CMK (cell line): ENCODE measurements around the gene MRPS26.
A peak's percentile ranks its signal among the peaks of the same experiment; 100 is the strongest.
"Not testable (repeated sequence)": the region's sequence is repeated elsewhere in the genome, so short reads cannot be mapped to it uniquely, and the experiment has no call there.

Experiments
- DNase-seq: peaks from one replicate; pipeline ENCODE4 v3.0.0-alpha.2; 2010; ENCODE audit warnings: low read depth

MRPS26 gene

GRCh38 chr20:3074812-3075211, 29.0 kb downstream of the MRPS26 start:
- DNase-seq, result no peak

- DNase-seq, result not testable (repeated sequence)
Measured at GRCh38 chr20:3075315-3075714, 29.5 kb downstream of the MRPS26 start.

GRCh38 chr20:3077618-3078134, 31.8 kb downstream of the MRPS26 start:
- peak; percentile 98 for DNase-seq

- DNase-seq, result no peak
Measured at GRCh38 chr20:3080939-3081388, 35.1 kb downstream of the MRPS26 start.

- DNase-seq, result no peak
Measured at GRCh38 chr20:3081641-3082040, 35.8 kb downstream of the MRPS26 start.

GRCh38 chr20:3082306-3082951, 36.6 kb downstream of the MRPS26 start:
- no peak for DNase-seq

- no peak for DNase-seq
Measured at GRCh38 chr20:3082955-3083952, 37.4 kb downstream of the MRPS26 start.

- no peak for DNase-seq
Measured at GRCh38 chr20:3084283-3084985, 38.6 kb downstream of the MRPS26 start, which contains the start of gene AVP. AVP (minus strand) TSS chr20:3084724; CDS start chr20:3084674, 50 bp downstream.

- DNase-seq, result no peak
Measured at GRCh38 chr20:3084986-3085360, 39.1 kb downstream of the MRPS26 start.

GRCh38 chr20:3085571-3086072, 39.8 kb downstream of the MRPS26 start:
- no peak for DNase-seq

GRCh38 chr20:3088031-3088430, 42.2 kb downstream of the MRPS26 start:
- DNase-seq, result no peak

GRCh38 chr20:3090565-3090964, 44.7 kb downstream of the MRPS26 start:
- DNase-seq, result no peak

- DNase-seq, result no peak
Measured at GRCh38 chr20:3092611-3093379, 46.9 kb downstream of the MRPS26 start.

GRCh38 chr20:3093861-3094361, 48.1 kb downstream of the MRPS26 start:
- peak; percentile 84 for DNase-seq

GRCh38 chr20:3094848-3095629, 49.2 kb downstream of the MRPS26 start:
- no peak for DNase-seq
